HG03064 (cell line): ENCODE results near the gene ERICH3.
"Not testable (repeated sequence)": the region's sequence is repeated elsewhere in the genome, so short reads cannot be mapped to it uniquely, and the experiment has no call there.

ENCODE experiments used
- ATAC-seq: cut with Tn5 transposase; IDR thresholded peaks from one replicate; pipeline ENCODE4 v1.9.1; 2021; ENCODE audit warnings: low read depth; ENCODE audit not compliant: unreplicated experiment

ERICH3 gene

DNA sequence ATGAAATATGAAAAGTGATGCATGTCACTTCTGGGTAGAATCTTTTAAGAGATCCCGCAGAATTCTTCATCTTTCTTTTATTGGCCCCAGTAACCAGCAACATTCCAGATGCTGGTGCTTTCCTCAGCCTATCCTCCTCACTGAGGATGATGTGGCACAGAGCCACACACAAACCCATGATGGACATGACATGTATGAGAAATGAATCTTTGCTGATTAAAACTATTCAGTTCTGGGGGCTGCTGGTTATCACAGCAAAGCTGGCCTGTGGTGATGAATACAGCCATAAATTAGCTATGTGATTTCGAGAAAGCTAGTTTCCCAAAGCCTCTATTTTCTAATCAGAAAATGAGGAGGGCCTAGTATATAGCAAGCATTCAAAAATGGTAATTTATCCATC is 8.3 kb upstream of the ERICH3 start:
- no peak for ATAC-seq

DNA sequence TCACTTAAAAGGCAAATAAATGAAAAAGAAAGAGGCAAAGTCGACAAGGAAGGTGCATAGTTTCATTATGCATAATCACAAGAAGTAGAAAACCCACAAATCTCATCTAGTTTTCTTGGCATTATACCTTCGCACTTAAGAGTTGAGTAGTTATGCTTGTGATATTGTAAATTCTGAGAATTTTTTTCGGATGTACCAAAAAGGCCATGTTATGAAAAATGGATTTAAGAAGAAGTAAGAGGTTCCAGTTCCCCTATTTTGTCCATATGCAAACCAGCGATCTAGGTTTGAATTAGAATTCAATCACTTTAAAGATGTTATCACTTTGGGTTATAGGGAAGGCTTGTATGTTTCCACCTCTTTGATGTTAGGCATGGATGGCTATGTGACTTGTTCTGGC is 7.9 kb upstream of the ERICH3 start:
- peak; percentile 94 for ATAC-seq

DNA sequence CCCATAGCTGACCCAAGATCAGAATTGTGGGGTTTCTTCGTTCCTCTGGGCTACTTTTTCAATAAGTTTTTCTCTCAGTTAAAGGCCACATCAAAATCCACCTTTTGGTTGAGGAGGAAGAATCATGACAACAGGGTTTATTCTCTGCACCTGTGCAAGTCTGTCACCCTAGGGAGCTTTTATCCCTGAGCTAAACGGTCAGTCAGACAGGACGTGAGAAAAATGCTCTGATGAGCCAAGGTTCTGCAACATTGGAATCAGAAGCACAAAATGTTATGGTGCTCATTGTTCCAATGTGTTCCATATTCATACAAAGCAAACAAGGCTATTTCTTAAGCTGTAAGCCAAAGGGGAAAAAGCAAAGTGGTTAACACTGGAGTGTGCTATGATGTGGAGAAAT is 7.4 kb upstream of the ERICH3 start:
- peak; percentile 26 for ATAC-seq

DNA sequence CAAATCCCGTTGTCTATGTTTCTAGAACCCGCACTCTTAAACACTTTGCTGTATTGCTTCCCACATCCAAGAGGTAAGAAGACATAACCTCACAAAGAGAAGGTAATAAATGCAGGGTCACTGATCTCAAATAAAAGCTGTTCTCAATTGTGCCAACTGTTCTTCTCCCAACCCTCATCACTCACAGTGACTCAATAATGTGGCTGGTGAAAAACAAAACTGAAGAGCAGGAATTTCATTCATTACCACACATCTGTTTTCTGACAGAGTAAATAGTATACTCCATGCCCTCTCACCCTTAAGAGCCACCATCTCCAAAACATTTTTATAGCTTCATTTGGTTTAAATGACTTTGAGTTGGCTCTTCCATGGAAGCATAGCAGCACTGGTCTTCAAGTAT is 6.2 kb upstream of the ERICH3 start:
- ATAC-seq = no peak

DNA sequence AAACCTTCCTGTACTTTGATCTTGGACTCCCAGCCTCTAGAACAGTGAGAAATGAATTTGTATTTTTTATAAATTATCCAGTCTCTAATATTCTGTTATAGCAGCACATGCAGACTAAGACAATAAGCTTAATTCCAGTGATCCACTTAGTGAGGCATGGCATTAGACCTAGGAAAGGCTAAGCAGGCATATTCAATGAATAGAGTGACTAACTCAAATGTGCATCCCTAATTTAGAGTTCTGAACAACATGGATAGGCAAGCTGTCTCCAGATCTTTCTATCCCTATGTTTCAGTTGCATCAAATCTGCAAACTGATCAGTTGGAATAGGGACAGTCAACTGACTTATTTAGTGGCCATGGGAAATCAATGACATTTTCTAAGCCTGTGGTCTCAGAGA is 4.3 kb upstream of the ERICH3 start:
- ATAC-seq = no peak

DNA sequence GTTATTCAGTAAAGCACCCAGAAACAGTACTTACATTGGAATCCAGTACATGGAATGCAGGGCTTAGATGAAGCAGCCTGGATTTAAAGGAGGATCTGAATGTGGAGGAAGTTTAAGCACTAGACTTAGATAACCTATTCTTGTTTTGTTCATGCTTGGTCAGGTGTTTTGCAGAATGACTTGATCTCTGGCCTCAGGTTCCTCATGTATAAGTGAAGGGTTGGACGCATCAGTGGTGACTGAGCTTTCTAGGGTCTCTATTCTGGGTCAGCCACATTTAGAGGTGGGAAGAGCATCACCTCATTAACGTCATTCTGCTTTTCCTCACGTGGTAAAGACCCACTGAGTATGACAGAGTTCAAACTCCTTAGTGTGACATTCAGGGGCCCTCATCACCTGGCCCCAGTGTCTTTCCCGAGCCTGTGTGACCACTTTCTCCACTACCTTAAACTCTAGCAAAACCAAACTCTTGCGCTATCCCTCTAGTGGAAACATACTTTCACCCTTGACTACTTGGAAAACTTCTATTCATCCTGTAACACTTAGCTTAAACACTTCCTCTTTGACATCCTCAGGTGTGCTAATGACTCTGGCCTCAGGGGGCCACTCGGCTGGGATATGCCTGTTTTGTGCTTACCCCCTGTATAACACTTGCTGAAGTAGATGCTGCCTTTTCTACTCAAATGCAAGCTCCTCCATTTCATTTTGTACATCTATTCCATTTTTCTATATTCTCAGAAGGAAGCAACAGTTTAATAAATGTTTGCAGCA is 871 bp upstream of the ERICH3 start:
- ATAC-seq = peak; percentile 16

DNA sequence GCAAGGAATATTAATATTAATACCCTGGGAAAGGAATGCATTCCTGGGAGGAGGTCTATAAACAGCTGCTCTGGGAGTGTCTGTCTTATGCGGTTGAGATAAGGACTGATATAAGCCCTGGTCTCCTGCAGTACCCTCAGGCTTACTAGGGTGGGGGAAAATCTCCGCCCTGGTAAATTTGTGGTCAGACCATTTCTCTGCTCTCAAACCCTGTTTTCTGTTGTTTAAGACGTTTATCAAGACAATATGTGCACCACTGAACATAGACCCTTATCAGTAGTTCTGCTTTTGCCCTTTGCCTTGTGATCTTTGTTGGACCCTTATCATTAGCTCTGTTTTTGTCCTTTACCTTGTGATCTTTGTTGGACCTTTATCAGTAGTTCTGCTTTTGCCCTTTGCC is 2.7 kb downstream of the ERICH3 start:
- not testable (repeated sequence) for ATAC-seq

DNA sequence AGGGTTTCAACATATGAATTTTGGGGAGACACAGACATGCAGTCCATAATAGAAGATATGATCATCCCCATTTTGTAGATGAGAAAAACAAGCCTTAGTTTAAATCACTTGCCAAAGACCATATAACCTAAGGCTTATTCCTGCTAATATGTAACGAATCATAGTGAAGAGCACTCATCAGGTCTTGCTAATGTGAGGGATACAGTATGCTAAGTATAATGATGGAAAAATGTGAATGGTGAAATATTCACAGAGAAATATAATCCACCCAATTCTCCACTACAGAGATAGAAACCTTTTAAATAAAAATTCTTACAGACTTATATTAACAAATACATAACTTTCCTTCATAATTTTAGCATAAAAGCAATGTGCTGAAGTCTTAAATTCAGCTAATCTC is 18.9 kb downstream of the ERICH3 start:
- no peak for ATAC-seq

DNA sequence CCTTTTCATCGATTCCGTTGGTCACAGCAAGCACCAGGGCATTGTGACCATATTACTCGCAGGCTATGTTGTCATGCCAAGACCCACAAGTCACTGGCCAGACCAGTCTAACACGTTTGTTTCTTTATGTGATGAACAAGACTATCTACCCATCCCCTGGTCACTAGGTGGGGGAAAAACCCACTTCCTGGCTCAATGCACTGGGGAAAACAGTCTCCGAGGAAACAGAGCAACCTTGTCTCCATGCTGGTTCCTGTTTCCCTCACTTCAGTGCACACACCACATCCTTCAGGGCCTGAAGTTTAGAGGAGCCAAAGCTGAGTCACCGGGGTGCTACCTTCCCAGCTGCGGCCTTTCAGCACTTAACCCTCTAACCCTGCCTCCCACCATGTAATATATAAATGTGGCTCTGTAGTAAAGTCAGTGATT is 20.9 kb downstream of the ERICH3 start:
- peak; percentile 99 for ATAC-seq

DNA sequence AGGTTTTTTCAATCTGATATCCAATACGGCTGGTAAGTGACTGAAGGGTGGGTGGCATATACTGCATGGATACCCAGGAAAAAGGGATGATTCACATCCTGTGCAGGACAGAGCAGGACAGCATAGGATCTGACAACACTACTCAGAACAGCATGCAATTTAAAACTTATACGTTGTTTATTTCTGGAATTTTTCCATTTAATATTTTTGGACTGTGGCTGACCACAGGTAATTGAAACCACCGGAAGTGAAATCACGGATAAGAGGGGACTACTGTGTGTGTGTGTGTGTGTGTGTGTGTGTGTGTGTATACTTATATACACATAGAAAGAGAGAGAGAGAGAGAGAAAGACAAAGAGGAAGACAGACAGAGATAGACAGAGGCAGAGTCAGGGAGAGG is 23.0 kb downstream of the ERICH3 start:
- no peak for ATAC-seq

DNA sequence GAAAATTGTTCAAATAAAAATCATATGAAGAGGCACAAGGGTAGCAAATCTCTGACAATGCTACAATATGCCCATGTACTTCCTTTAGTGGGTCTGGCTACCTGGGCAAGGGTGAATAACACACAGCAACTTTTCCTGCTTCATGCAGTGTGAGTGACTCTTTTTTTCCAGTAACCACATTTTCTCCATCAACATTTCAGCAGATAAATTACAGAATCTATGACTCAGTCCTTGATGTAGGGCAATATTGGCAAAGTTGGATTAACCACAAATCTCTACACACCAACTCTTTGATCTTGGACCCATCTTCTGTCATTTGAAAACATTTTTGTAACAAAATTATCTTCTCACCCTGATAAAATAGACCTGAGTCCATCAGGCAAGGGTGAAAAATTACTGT is 31.7 kb downstream of the ERICH3 start:
- ATAC-seq = no peak

DNA sequence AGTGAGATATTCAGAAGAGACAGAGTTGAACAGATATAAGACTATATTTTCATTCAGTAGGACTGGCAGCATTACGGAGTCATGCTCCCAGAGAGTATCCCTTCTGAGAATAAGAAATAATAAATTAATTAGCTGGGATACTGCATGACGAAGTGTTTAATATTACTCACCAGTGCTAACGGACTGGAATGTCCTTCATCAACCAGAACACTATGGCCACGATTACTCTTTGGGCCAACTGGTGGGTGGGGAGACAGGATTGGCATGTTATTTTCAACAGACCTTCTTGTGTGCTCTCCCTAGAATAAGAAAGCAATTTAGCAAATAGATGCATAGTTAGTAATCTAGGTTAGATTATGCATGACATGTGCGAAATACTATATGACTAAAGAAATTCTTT is 32.4 kb downstream of the ERICH3 start:
- no peak for ATAC-seq

DNA sequence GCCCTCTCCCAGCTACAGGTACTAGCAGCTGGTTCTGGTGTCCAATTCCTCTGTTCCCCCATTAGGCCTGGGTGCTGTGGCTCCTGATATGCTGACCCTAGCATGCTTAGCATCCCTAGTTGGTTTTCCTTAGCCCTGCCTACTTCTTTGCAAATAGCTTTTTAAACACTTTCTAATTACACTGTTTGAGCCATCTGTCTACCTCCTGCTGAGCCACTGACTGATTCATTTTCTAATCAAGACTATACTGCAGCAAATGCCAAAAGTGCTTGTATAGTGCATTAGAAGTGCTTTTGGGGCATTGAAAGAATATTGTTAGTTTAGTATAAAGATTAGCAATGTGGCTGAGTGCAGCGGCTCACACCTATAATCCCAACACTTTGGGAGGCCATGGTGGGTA is 36.3 kb downstream of the ERICH3 start:
- ATAC-seq = no peak

DNA sequence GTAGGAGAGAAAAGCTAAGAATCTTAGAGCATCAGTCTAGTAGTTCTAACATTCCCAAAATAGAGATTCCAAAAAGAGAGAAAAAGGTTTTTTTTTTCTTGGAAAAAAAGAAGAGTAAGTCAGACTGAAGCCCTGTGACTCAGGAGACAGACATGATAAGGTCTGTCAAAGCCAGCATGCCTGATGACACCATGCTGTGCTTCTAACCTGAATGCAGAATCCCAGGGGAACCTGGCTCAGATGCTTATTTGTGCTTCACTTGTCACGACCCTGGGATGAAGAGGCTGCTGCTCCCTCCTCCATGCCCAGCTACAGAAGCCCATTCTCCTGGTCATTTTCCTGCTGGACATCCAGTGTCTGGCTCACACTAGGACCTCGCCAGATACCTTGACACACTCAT is 44.3 kb downstream of the ERICH3 start:
- ATAC-seq = no peak

DNA sequence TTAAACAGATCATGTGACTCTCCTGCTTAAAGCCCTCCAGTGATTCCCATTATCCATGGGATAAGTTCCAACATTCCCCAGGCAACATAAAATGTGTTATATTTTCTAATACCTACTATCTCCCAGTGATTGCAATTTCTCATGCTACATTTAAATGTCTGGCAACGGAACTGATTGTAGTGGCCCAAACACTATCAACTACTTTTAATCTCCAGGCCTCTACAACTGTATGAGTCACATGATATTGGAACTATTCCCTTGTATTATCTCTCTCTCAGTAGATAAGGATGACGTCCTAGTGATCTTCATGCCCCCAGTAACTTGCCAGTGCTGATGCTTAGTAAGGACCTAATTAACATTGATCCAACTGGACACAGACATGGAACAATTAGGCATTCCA is 49.9 kb downstream of the ERICH3 start:
- no peak for ATAC-seq

DNA sequence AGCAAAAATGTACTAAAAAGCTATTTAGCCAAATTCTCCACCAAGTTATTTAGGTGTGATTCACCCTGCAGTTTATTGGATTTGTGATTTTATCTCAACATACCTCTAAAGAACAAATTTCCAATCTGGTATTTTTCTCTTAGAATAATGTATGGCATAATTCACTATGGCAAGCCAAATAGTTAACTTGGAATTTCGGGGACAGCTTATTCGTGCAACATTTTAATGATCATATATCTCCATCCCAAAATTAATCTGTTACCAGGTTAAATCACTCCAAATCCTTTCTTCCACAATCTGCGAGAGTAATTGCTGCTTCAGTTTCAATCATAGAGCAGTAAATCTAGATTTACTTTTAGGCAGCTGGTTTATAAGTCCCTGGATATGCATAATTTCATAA is 53.4 kb downstream of the ERICH3 start:
- ATAC-seq = no peak

DNA sequence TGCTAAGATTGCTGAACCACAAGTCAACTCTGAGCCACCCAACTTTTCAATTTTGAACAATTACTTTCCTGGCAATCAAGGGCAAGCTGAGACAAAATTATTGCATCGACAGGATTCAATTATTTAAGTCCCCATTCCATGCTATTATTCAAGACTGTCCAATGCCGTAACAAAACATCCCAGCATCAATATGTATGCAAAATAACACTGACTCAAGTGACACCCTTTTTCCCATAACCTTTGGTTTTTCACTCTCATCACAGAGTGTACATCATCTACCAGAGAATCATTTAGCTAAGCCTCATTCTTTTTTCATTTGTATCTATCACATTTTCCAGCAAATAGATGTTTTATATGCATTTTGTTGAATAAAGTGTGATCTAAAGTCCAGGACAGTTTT is 54.6 kb downstream of the ERICH3 start:
- ATAC-seq = no peak

DNA sequence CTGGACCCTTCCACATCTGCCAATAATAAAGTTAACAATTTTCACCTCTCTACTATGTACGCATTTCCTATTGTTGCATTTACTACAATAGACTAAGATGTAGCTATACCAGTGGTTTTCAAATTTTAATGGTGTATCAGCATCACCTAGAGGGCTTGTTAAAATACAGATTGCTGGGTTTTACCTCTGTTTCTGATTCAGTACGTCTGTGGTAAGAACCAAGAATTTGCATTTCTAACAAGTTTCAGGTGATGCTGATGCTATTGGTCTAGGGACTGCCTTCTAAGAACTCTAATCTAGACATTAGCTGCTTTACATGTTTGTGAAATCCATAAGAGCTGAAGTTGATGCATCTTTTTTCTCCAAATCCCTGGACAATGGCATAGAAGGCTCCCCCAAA is 59.7 kb downstream of the ERICH3 start:
- no peak for ATAC-seq

DNA sequence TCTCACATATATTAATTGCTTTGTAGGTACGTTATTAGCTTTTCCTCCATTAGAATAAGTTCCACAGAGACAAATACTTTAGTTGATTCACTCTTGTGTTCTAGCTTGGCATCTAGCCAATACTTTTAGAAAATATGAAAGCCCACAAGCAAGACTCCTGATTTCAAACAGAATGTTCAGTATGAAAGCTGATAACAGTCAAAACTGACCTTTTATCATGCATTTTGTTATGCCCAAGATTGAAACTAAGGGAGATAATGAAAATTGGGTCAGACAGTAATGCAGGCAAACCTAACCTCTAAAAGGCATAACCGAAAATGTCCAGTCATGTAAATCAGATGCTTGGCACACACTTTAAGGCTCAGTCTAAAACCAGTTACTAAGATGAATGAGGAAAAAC is 61.7 kb downstream of the ERICH3 start:
- ATAC-seq = no peak

DNA sequence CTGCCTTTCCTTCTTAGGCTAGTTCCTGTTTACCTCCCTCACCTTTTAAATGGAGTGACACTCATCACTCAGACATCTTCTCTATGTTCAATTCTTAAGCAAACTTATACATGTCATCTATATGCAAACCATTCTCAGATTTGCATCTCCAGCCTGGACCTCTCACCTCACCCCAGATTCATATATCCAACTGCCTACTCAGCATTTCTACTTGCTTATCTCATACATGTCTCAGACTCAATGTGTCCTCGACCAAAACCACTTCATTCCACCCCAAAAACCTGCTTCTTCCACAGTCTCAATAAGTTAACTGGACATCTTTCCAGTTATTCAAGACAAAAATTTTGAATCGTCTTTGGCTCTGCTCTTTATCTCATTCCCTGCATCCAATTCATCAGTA is 62.6 kb downstream of the ERICH3 start:
- ATAC-seq = no peak

DNA sequence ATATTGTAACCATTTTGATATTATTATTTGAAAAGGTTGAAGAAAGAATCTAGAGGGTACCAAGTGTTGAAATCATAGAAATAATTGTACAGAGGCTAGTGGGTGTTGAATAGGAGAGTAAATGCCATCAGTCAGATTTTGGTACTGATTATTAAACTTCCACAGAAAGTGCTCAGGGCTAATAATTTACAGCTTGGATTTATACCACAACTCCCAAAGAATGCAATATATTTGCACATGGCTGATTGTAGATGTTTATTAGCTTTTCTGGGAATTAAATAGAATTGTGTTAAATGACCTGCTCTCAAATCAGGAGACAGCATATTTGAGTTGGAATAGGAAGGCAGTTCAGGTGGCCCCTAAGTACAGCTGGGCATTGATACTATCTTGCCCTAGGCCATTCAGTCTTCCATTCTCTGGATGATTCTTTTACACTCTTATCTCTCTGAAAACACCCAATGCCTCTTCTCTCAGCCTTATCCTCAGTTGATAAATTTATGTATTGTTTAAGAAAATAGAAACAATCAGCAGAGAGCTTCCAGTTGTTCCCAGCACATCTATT is 63.7 kb downstream of the ERICH3 start:
- no peak for ATAC-seq

DNA sequence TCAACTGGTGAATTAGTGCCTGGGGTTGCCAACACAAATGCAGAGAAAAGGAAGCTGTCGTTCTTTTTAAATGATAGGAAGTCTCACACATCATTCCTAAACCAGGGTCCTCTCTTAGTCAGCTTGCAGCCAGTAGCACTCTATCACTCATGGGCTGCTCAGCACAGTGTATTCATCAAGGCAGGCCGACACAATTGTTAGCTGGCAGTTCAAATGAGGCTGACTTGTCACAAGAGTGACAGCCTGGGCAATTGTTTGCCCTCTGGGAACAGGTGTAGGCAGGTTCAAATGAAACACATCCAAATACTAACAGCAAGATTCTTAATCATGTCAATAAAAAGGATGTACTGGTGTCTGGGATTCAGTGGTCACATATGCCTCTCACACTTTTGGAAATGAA is 76.9 kb downstream of the ERICH3 start:
- no peak for ATAC-seq
